ENCODE results near the gene PRDM15. TPM values are rescaled to one million over a fixed set of nuclear protein-coding genes. Genes with fewer than 3 reads are reported as not detected.

PRDM15 gene
- total RNA-seq, 4 donors from 2014 or later = 6.4 to 88.4 (median 21.1) TPM

DNA sequence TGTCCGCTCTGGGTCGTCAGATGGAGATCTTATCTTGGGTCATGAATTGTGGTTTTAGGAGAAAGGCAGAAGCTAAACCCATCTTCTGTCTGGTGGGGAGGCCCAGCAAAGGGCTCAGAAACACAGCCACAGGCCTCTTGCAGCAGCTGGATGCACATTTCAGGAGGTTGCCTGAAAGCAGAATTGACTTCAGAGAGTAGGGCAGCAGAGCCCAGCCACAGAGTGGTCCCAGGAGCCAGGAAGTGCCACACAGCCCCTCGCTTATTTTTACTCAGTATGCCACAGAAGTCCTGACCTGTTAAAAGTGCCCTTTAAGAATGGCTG is 104.0 kb downstream of the PRDM15 start:
- Histone ChIP-seq H3K4me3 (no peak overlapping the region), H3K9me3 (no peaks in the 10 kb centered on the region), H3K4me1 (peaks cover 11 to 20% (median 15%) of the 10 kb centered on the region in 4 donors), H3K27ac (no peak overlapping the region), H3K36me3 (no peaks in the 10 kb centered on the region), H3K27me3 (peaks cover 84% of the 10 kb centered on the region)
- DNase-seq = no peak
- WGBS, 2 donors (ENCODE audit: low coverage in 1 of 2) = 58% methylated on average over 3 of the region's 3 CpGs; no CpG with 5 or more reads in 1 of the 2 donors
- intact Hi-C loops (cut with DNase I; ENCODE audit: low total_unique reads) (loop anchor here (5.0 kb wide), 1 partner anchor 493 kb away; no protein-coding TSS in a partner anchor), in situ Hi-C loops (cut with MboI; ENCODE audit: low pct_ligation_motif_present in 1 of 4, low pct_unique_long_range_greater_than_20kb in 1 of 4, low sequenced_read_pairs in 3 of 4) (loop anchor here (5.0 to 25.0 kb wide), 3 partner anchors 138 to 163 kb away; no protein-coding TSS in a partner anchor)
- TF ChIP-seq POLR2A (IDR thresholded peaks at IDR 0.05) (no peak), POLR2AphosphoS5 (IDR thresholded peaks at IDR 0.05) (no peak), EP300 (IDR thresholded peaks at IDR 0.05; ENCODE audit: low read depth) (no peak)
- TF ChIP-seq, protein P1, sequence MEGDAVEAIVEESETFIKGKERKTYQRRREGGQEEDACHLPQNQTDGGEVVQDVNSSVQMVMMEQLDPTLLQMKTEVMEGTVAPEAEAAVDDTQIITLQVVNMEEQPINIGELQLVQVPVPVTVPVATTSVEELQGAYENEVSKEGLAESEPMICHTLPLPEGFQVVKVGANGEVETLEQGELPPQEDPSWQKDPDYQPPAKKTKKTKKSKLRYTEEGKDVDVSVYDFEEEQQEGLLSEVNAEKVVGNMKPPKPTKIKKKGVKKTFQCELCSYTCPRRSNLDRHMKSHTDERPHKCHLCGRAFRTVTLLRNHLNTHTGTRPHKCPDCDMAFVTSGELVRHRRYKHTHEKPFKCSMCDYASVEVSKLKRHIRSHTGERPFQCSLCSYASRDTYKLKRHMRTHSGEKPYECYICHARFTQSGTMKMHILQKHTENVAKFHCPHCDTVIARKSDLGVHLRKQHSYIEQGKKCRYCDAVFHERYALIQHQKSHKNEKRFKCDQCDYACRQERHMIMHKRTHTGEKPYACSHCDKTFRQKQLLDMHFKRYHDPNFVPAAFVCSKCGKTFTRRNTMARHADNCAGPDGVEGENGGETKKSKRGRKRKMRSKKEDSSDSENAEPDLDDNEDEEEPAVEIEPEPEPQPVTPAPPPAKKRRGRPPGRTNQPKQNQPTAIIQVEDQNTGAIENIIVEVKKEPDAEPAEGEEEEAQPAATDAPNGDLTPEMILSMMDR (IDR thresholded peaks at IDR 0.05) = no peak

DNA sequence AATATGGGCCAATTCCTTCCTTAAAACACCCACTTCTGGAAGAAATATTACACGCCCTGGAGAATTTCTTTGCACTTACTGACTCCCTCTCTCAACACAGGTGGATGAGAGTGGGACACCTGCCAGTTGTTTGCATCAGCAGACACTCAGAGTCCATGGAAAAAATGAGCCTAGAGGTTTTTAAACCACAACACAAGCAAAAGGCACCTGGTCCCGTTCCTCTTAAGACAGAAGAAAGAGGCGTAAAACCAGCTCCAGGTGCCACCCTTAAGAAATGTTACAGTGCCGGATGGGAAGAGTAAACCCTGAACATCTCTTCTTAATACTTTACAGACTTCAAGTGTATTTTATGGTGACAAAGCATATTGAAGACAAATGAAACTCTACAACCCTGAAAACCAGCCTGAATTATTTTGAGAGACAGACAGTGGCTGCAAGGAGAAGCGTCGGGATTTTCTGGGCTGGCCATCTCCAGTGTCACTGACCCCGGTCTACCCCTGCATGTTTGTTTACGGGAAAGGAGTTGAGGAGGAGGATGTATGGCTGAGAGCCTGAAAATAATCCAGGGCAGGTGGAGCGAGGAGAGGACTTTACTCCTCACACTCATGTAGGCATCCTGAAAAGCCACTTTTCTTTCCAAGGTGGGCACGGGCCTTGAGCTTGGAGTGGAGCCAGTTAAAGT is 104.5 kb downstream of the PRDM15 start:
- Histone ChIP-seq H3K36me3 (no peaks in the 10 kb centered on the region), H3K27ac (no peak overlapping the region), H3K27me3 (peaks cover 83% of the 10 kb centered on the region), H3K9me3 (no peaks in the 10 kb centered on the region), H3K4me3 (no peak overlapping the region), H3K4me1 (peaks cover 10 to 20% (median 15%) of the 10 kb centered on the region in 4 donors)
- in situ Hi-C loops (cut with MboI; ENCODE audit: low pct_ligation_motif_present in 1 of 4, low pct_unique_long_range_greater_than_20kb in 1 of 4, low sequenced_read_pairs in 3 of 4) = loop anchor here (5.0 to 25.0 kb wide), 3 partner anchors 137 to 162 kb away; no protein-coding TSS in a partner anchor
- DNase-seq = no peak
- TF ChIP-seq, protein P1 (IDR thresholded peaks at IDR 0.05) = no peak
- TF ChIP-seq EP300 (IDR thresholded peaks at IDR 0.05; ENCODE audit: low read depth) = no peak
- TF ChIP-seq POLR2A (IDR thresholded peaks at IDR 0.05) = no peak
- TF ChIP-seq POLR2AphosphoS5 (IDR thresholded peaks at IDR 0.05) = no peak
- intact Hi-C loops (cut with DNase I; ENCODE audit: low total_unique reads) = loop anchor here (5.0 kb wide), 1 partner anchor 492 kb away; no protein-coding TSS in a partner anchor
- WGBS, 2 donors (ENCODE audit: low coverage in 1 of 2) = 40 to 46% methylated on average over 10 of the region's 10 CpGs

DNA sequence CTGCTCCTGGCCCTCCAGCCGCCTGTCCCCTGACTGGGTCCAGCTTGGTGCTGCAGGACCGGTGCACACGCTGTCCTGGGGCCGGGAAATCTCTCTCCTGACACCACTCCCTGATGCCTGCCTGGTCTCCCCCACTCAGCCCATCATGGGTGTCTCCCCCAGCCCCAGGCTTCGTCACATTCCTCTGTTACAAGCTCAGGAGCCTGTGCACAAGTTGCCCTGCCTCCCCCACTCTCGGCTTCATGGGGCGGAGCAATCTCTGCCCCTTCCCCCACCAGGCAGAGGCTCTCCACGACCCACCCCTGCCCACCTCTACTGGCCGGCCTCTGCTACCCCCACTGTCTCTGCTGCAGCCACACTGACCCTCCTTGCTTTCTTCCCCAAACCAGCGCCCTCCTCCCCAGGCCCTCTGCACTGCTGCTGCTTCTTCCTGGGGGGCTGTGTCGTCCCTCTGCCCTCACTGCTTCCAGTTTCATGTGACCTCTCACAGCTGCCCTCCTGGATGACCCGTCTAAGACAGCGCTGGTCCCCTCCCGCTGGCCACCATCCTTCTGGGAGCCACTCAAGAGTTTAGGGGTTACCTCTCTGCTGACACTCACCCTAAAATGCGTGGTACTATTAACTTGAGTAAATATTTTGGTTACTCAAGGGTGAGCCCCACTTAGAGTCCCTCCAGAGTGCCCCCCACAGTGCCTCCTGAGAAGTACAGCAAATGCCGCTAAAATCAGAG is 106.6 kb downstream of the PRDM15 start:
- 44 to 60% methylated on average over 3 to 14 of the region's 16 CpGs for WGBS, 2 donors (ENCODE audit: low coverage in 1 of 2)
- Histone ChIP-seq H3K4me3 (no peak overlapping the region), H3K4me1 (peaks cover 7 to 22% (median 19%) of the 10 kb centered on the region in 4 donors), H3K36me3 (no peaks in the 10 kb centered on the region), H3K27ac (no peak overlapping the region), H3K27me3 (peaks cover 90% of the 10 kb centered on the region), H3K9me3 (no peaks in the 10 kb centered on the region)
- TF ChIP-seq POLR2A (IDR thresholded peaks at IDR 0.05) (no peak), POLR2AphosphoS5 (IDR thresholded peaks at IDR 0.05) (no peak), EP300 (IDR thresholded peaks at IDR 0.05; ENCODE audit: low read depth) (no peak)
- TF ChIP-seq, protein P1 (IDR thresholded peaks at IDR 0.05) = no peak
- in situ Hi-C loops (cut with MboI; ENCODE audit: low pct_ligation_motif_present in 1 of 4, low pct_unique_long_range_greater_than_20kb in 1 of 4, low sequenced_read_pairs in 3 of 4) = loop anchor here in 2 of 4 donors (10.0 kb wide), 1 partner anchor 148 kb away; no protein-coding TSS in a partner anchor
- DNase-seq = no peak
- intact Hi-C loops (cut with DNase I; ENCODE audit: low total_unique reads) = no loop called here

DNA sequence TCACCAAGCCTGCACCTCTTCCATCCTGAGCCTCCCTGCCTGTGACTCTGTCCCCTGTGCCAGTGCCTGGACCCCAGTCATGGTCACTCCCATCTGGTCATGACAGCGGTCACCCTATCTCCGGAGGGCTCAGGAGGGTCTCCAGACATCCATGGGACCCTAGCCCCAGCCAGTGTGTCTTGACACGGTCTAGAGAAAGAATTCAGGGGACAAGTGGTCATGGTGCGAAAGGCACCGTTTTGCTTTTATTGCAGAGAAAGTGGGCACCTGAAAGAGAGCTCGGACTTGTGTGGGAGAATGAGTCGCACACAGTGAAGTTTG is 107.6 kb downstream of the PRDM15 start:
- Histone ChIP-seq H3K4me1 (peaks cover 7 to 32% (median 26%) of the 10 kb centered on the region in 4 donors), H3K27ac (no peak overlapping the region), H3K9me3 (no peaks in the 10 kb centered on the region), H3K36me3 (no peaks in the 10 kb centered on the region), H3K27me3 (peaks cover 96% of the 10 kb centered on the region), H3K4me3 (no peak overlapping the region)
- in situ Hi-C loops (cut with MboI; ENCODE audit: low pct_ligation_motif_present in 1 of 4, low pct_unique_long_range_greater_than_20kb in 1 of 4, low sequenced_read_pairs in 3 of 4) = loop anchor here in 2 of 4 donors (10.0 kb wide), 1 partner anchor 147 kb away; no protein-coding TSS in a partner anchor
- intact Hi-C loops (cut with DNase I; ENCODE audit: low total_unique reads) = no loop called here
- WGBS, 2 donors (ENCODE audit: low coverage in 1 of 2) = 87 to 92% methylated on average over 4 to 5 of the region's 7 CpGs
- DNase-seq = no peak
- TF ChIP-seq, protein P1 (IDR thresholded peaks at IDR 0.05) = no peak
- TF ChIP-seq EP300 (IDR thresholded peaks at IDR 0.05; ENCODE audit: low read depth) (no peak), POLR2AphosphoS5 (IDR thresholded peaks at IDR 0.05) (no peak), POLR2A (IDR thresholded peaks at IDR 0.05) (no peak)

Data from transverse colon (tissue), 4 donors.